Right cardiac atrium (tissue), 5 donors: Measurements from ENCODE around the gene TRAPPC8. TPM values are rescaled to one million over a fixed set of nuclear protein-coding genes. Genes with fewer than 3 reads are reported as not detected.
"Not testable (repeated sequence)": the region's sequence is repeated elsewhere in the genome, so short reads cannot be mapped to it uniquely, and the experiment has no call there.

Experiments
- ATAC-seq, 2 donors: fragments of 200-7000 bp; cut with Tn5 transposase; one replicate each; pipeline versions ENCODE4 v1.8.0 to v1.9.1; 2020; ENCODE audit warnings: moderate library complexity in 2 of 2, mild to moderate bottlenecking in 1 of 2
- DNase-seq, 3 donors: peaks; one replicate each; pipeline ENCODE4 v3.0.0-alpha.2; 2020
- H3K27ac ChIP-seq: one replicate; pipeline ENCODE4 v1.5.1; 2013; ENCODE audit warnings: mild to moderate bottlenecking, low read length, control low read depth, moderate library complexity
- H3K27me3 ChIP-seq: one replicate; pipeline ENCODE4 v1.6.1; 2013; ENCODE audit not compliant: control insufficient read depth, insufficient read depth
- H3K4me1 ChIP-seq: one replicate; pipeline ENCODE4 v1.6.1; 2013; ENCODE audit warnings: low read length; ENCODE audit not compliant: control insufficient read depth, insufficient read depth
- H3K4me3 ChIP-seq: one replicate; pipeline ENCODE4 v1.5.1; 2013; ENCODE audit warnings: low read length, control low read depth
- H3K9me3 ChIP-seq: one replicate; pipeline ENCODE4 v1.6.1; 2013; ENCODE audit warnings: low read length; ENCODE audit not compliant: control insufficient read depth
- WGBS: extraction: QIAGEN DNeasy Blood & Tissue Kit; methylation state at CpG from one replicate; pipeline ENCODE4 v1.1.7; 2013; 5-methylcytosine and 5-hydroxymethylcytosine counted together
- intact Hi-C, 4 donors: fragments of 100-400 bp; cut with DNase I; formaldehyde crosslinking; loops; one replicate each; pipeline versions ENCODE4 v1.11.0 to v1.14.0; 2022 to 2023
- polyA plus RNA-seq: library from polyadenylated mRNA; stranded (reverse); fragments of 200-250 nt; gene quantifications from one replicate; pipeline ENCODE4 v1.2.3, GENCODE V29; 2013
- total RNA-seq, 4 donors: library from RNA; stranded (reverse); fragmentation: NEBNext Ultra II Directional; extraction: Animal tissue kit (Norgen Biotek cat#: 25700); gene quantifications; one replicate each; pipeline ENCODE4 v1.2.1, GENCODE V29; 2021
- donor health status: healthy with polysubstance abuse.
- donor health status: DM: no; HTN: yes; CAD: no.
- donor health status: DM: no; HTN: no; CAD: no.
- donor health status: DM: no; HTN: yes; CAD: no; lungs with severe emphysema.
- donor health status: DM: yes; HTN: yes; CAD: no.

TRAPPC8 gene
- total and polyA plus RNA-seq, 5 donors = 18.6 to 33.6 (median 31.6) TPM

- intact Hi-C loops = loop anchor here in 2 of 4 donors (2.0 to 10.0 kb wide), 2 partner anchors 149 to 151 kb away; partner anchors contain the start of gene RNF138 (in 1 of the 2)
- WGBS = 14% methylated on average over 15 of the region's 15 CpGs
These were observed 1.2 kb upstream of the TRAPPC8 start for GRCh38 chr18:31943878-31944816.

GRCh38 chr18:31942291-31942998 is 483 bp downstream of the TRAPPC8 start:
- no peaks in the 10 kb centered on the region for H3K9me3 ChIP-seq
- H3K27ac ChIP-seq = peak overlapping the region; percentile 83
- intact Hi-C loops = loop anchor here in 2 of 4 donors (2.0 to 10.0 kb wide), 2 partner anchors 150 to 152 kb away; partner anchors contain the start of gene RNF138 (in 1 of the 2)
- DNase-seq = peak in 2 of 3 donors; percentile 21 to 63
- peaks cover 3% of the 10 kb centered on the region for H3K4me1 ChIP-seq
- WGBS = under 1% methylated on average over 64 of the region's 64 CpGs
- ATAC-seq = peak; percentile 60 to 78
- peak overlapping the region; percentile 79 for H3K4me3 ChIP-seq
- no peaks in the 10 kb centered on the region for H3K27me3 ChIP-seq

More at GRCh38 chr18:31943878-31944816, 1.2 kb upstream of the TRAPPC8 start:
- ATAC-seq = no peak
- Histone ChIP-seq H3K27ac (peak overlapping the region; percentile 73), H3K4me1 (peaks cover 3% of the 10 kb centered on the region), H3K9me3 (no peaks in the 10 kb centered on the region), H3K4me3 (peak overlapping the region; percentile 58), H3K27me3 (no peaks in the 10 kb centered on the region)
- DNase-seq = no peak

- no peaks in the 10 kb centered on the region for H3K27me3 ChIP-seq
- DNase-seq (no peak), ATAC-seq (no peak)
- peak overlapping the region; percentile 79 for H3K4me3 ChIP-seq
- peaks cover 3% of the 10 kb centered on the region for H3K4me1 ChIP-seq
- 88% methylated on average over 24 of the region's 24 CpGs for WGBS
- no peaks in the 10 kb centered on the region for H3K9me3 ChIP-seq
- intact Hi-C loops = loop anchor here in 1 of 4 donors (10.0 kb wide), 1 partner anchor 154 kb away; the partner anchor contains the start of gene RNF138
- H3K27ac ChIP-seq = no peak overlapping the region
These were observed 1.7 kb downstream of the TRAPPC8 start for GRCh38 chr18:31941010-31941809.

- H3K4me3 ChIP-seq, H3K4me1 ChIP-seq, H3K27me3 ChIP-seq, H3K27ac ChIP-seq, DNase-seq, ATAC-seq, H3K9me3 ChIP-seq, intact Hi-C loops: not testable (repeated sequence)
- 97% methylated on average over 8 of the region's 8 CpGs for WGBS
These were observed 8.2 kb downstream of the TRAPPC8 start for GRCh38 chr18:31934773-31935172.

- intact Hi-C loops = no loop called here
- WGBS = 86% methylated on average over 6 of the region's 6 CpGs
- Histone ChIP-seq H3K4me1 (no peaks in the 10 kb centered on the region), H3K27ac (no peak overlapping the region), H3K4me3 (no peak overlapping the region), H3K9me3 (no peaks in the 10 kb centered on the region), H3K27me3 (no peaks in the 10 kb centered on the region)
- DNase-seq (no peak), ATAC-seq (no peak)
These were observed 11.1 kb downstream of the TRAPPC8 start for GRCh38 chr18:31931886-31932240.

- Histone ChIP-seq H3K27me3 (no peaks in the 10 kb centered on the region), H3K4me3 (no peak overlapping the region), H3K9me3 (no peaks in the 10 kb centered on the region), H3K27ac (no peak overlapping the region), H3K4me1 (no peaks in the 10 kb centered on the region)
- peak in 1 of 2 donors; percentile 60 for ATAC-seq
- intact Hi-C loops = no loop called here
- 48% methylated on average over 6 of the region's 6 CpGs for WGBS
- no peak for DNase-seq
These were observed 11.6 kb downstream of the TRAPPC8 start for GRCh38 chr18:31931163-31931885.

- ATAC-seq = no peak
- Histone ChIP-seq H3K9me3 (no peaks in the 10 kb centered on the region), H3K27me3 (no peaks in the 10 kb centered on the region), H3K4me1 (no peaks in the 10 kb centered on the region), H3K27ac (no peak overlapping the region), H3K4me3 (no peak overlapping the region)
- no peak for DNase-seq
- intact Hi-C loops = no loop called here
These were observed 13.7 kb downstream of the TRAPPC8 start for GRCh38 chr18:31929273-31929672.

- H3K27ac ChIP-seq, ATAC-seq, H3K27me3 ChIP-seq, H3K4me1 ChIP-seq, H3K9me3 ChIP-seq, DNase-seq, intact Hi-C loops, H3K4me3 ChIP-seq: not testable (repeated sequence)
- WGBS = 97% methylated on average over 5 of the region's 5 CpGs
These were observed 15.9 kb downstream of the TRAPPC8 start for GRCh38 chr18:31926988-31927387.

GRCh38 chr18:31920277-31920676 is 22.7 kb downstream of the TRAPPC8 start:
- DNase-seq (no peak), ATAC-seq (no peak)
- no peak overlapping the region for H3K4me3 ChIP-seq
- H3K9me3 ChIP-seq = no peaks in the 10 kb centered on the region
- H3K4me1 ChIP-seq = no peaks in the 10 kb centered on the region
- intact Hi-C loops = no loop called here
- no peaks in the 10 kb centered on the region for H3K27me3 ChIP-seq
- no peak overlapping the region for H3K27ac ChIP-seq
- WGBS = 94% methylated on average over 3 of the region's 3 CpGs

GRCh38 chr18:31919366-31919765 is 23.6 kb downstream of the TRAPPC8 start:
- intact Hi-C loops, H3K9me3 ChIP-seq, ATAC-seq, H3K4me3 ChIP-seq, H3K27me3 ChIP-seq, H3K27ac ChIP-seq, DNase-seq, H3K4me1 ChIP-seq: not testable (repeated sequence)
- over 99% methylated on average over 5 of the region's 5 CpGs for WGBS
